ENCODE data around the gene ZNF593. TPM values are rescaled to one million over a fixed set of nuclear protein-coding genes. Genes with fewer than 3 reads are reported as not detected.

Gene ZNF593
- total RNA-seq, 3 donors from 2014 or later = 121 to 151 (median 139) TPM

DNA sequence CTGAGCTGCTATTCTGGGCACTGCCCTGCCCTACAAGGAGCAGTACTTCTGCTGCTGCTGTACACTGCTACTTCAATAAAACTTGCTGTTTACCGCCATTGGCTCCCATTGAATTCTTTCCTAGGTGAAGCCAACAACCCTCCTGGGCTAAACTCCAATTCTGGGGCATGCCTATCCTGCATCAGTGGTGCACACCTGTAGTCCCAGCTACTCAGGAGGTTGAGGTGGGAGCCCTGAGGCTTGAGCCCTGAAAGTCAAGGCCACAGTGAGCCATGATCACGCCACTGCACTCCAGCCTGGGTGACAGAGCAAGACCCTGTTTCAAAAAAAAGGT lies 36.9 kb upstream of the ZNF593 start:
- no peaks in the 10 kb centered on the region for H3K36me3 Mint-ChIP-seq (ENCODE audit: insufficient read depth)
- H3K4me3 Mint-ChIP-seq = no peak overlapping the region
- H3K27me3 Mint-ChIP-seq (ENCODE audit: low read depth) = peaks cover 1% of the 10 kb centered on the region
- ATAC-seq = no peak
- DNase-seq = no peak
- peaks cover 8% of the 10 kb centered on the region for H3K4me1 Mint-ChIP-seq (ENCODE audit: low read depth)
- H3K9me3 Mint-ChIP-seq = peaks cover 3% of the 10 kb centered on the region

DNA sequence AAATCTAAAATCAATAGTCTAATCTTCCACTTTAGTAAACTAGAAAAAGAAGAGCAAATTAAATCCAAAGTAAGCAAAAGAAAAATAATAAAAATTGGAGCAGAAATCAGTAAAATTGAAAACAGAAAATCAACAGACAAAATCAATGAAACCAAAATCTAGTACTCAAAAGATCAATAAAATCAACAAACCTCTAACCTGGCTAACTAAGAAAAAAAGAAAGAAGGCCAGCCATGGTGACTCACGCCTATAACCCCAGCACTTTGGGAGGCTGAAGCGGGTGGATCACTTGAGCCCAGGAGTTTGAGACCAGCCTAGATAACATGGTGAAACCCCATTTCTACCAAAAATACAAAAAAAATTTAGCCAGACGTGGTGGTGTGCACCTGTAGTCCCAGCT lies 35.2 kb upstream of the ZNF593 start:
- H3K36me3 Mint-ChIP-seq (ENCODE audit: insufficient read depth) = no peaks in the 10 kb centered on the region
- ATAC-seq = no peak
- H3K4me3 Mint-ChIP-seq = no peak overlapping the region
- H3K4me1 Mint-ChIP-seq (ENCODE audit: low read depth) = peaks cover 7% of the 10 kb centered on the region
- no peaks in the 10 kb centered on the region for H3K27me3 Mint-ChIP-seq (ENCODE audit: low read depth)
- peaks cover 3% of the 10 kb centered on the region for H3K9me3 Mint-ChIP-seq
- no peak for DNase-seq

DNA sequence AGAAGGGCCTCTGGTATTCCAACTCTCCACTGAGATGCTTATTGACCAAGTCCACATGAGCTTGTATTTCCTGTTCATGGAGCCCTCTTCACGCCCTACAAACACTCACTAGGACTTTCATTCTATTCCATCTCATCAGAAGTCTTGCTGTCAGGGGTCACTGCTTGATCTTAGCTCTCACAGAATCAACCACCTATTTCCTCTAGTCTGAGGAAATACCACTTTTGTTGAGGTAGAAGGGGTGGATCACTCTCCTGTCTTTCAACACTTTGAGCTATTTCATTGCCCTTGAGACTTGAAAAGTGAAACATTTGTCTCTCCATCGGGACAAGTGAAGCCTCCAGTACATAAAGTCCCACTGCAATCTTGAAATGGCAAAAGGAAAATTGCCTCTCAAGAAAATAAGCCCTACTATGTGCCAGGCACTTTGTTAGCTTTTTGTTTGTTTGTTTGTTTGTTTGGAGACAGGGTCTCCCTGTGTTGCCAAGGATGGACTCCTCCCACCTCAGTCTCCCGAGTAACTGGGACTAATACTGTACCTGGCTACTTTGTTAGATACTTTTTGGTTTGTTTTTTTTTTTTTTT lies 30.6 kb upstream of the ZNF593 start:
- Mint-ChIP-seq H3K4me1 (ENCODE audit: low read depth) (peaks cover 7% of the 10 kb centered on the region), H3K4me3 (no peak overlapping the region), H3K27me3 (ENCODE audit: low read depth) (no peaks in the 10 kb centered on the region), H3K36me3 (ENCODE audit: insufficient read depth) (no peaks in the 10 kb centered on the region), H3K9me3 (peaks cover 3% of the 10 kb centered on the region)
- DNase-seq (no peak), ATAC-seq (no peak)

DNA sequence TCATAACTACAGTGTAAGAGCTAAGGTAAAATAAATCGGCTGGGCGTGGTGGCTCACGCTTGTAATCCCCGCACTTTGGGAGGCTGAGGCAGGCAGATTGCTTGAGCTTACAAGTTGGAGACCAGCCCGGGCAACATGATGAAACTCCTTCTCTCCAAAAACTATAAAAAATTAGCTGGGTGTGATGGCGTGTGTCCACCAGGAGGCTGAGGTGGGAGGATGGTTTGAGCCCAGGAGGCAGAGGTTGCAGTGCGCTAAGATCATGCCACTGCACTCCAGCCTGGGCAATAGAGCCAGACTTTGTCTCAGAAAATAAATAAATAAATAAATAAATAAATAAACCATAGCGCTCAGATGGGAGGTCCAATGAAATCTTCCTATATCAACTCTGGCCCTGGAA lies 27.5 kb upstream of the ZNF593 start:
- Mint-ChIP-seq H3K4me1 (ENCODE audit: low read depth) (peaks cover 10% of the 10 kb centered on the region), H3K36me3 (ENCODE audit: insufficient read depth) (no peaks in the 10 kb centered on the region), H3K4me3 (no peak overlapping the region), H3K27me3 (ENCODE audit: low read depth) (peaks cover 5% of the 10 kb centered on the region), H3K9me3 (no peaks in the 10 kb centered on the region)
- DNase-seq (no peak), ATAC-seq (no peak)

DNA sequence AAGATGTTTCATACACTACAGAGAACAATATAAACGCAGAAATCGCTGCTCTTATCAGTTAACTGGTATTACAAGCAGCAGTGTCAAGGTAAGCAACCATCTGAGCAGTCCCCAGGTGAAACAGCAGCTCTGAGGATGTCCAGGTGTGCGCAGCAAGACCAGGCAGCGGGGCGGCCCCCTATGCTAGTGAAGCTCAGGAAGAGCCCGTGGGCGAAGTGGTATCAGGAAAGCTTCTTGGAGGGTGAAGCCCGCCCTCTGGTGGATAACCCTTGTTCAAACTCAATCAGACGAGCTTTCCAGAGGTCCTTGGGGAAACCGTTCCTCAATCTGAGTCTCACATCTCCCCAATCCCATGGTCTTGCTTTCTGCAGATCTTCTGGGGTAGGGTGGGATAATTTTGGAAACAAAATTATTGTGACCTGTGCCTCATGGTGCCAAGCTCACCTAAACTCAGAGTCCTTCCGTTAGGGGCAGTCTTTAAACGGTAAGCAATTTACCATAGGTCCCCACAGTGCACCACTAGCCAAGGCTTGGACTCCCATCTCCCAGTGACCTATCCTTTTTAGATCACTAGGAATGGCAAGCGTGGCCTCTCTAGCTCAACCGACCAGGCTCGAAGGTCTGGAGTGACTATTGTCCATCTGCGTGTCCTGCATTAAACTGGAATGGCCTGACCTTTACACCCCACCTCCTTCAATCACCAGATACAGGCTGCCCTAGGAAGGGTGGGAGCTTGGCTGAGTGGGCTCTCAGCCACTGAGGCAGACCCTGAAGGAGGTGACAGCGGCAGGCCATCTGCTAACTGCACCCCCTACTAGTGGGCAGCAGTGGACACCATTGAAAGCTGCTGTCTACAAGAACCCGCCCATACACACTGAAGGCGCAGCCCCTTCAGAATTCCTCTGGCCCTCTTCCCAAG lies 24.4 kb upstream of the ZNF593 start:
- DNase-seq (peak; percentile 80), ATAC-seq (peak; percentile 81 to 96)
- peaks cover 7% of the 10 kb centered on the region for H3K27me3 Mint-ChIP-seq (ENCODE audit: low read depth)
- no peaks in the 10 kb centered on the region for H3K36me3 Mint-ChIP-seq (ENCODE audit: insufficient read depth)
- H3K4me1 Mint-ChIP-seq (ENCODE audit: low read depth) = peaks cover 3% of the 10 kb centered on the region
- H3K9me3 Mint-ChIP-seq = no peaks in the 10 kb centered on the region
- H3K4me3 Mint-ChIP-seq = no peak overlapping the region

DNA sequence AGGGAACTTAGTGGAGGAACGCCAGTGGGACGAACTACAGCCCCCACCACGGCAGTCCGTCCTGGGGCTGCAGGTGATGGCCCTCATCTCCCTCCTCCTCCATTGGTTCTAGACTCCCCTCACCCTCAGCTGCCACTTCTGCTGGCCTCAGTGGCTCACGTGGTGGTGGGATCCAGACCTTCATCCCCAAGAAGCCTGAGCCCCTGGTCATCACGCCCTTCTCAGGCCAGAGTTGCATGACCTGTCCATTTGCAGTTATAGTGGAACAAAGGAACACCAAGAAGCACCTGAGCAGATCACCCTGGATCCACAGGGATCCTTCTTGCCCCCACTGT lies 23.8 kb upstream of the ZNF593 start:
- no peaks in the 10 kb centered on the region for H3K36me3 Mint-ChIP-seq (ENCODE audit: insufficient read depth)
- H3K27me3 Mint-ChIP-seq (ENCODE audit: low read depth) = peaks cover 7% of the 10 kb centered on the region
- no peak overlapping the region for H3K4me3 Mint-ChIP-seq
- no peaks in the 10 kb centered on the region for H3K9me3 Mint-ChIP-seq
- ATAC-seq (no peak), DNase-seq (no peak)
- peaks cover 3% of the 10 kb centered on the region for H3K4me1 Mint-ChIP-seq (ENCODE audit: low read depth)

DNA sequence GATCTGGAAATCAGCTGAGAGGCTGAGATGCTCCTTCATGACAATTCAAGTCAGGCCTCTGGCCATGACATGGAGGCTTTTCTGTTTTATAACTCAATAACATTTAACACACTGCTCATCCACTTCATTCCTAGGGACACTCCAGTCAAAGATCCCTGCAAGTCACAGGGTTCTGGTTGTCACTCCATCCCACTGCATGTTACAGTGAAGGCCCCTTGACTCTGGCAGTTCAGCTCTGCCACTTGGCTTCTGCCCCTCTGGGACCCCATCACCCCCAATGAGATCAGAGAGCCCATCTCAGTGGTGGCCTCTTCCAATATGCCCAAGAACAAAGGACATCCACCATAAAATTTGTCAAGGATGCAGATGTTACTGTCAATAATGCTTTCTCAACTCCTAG lies 20.8 kb upstream of the ZNF593 start:
- H3K4me3 Mint-ChIP-seq = no peak overlapping the region
- no peaks in the 10 kb centered on the region for H3K36me3 Mint-ChIP-seq (ENCODE audit: insufficient read depth)
- no peak for ATAC-seq
- no peaks in the 10 kb centered on the region for H3K9me3 Mint-ChIP-seq
- H3K4me1 Mint-ChIP-seq (ENCODE audit: low read depth) = peaks cover 3% of the 10 kb centered on the region
- H3K27me3 Mint-ChIP-seq (ENCODE audit: low read depth) = peaks cover 7% of the 10 kb centered on the region
- DNase-seq = no peak

DNA sequence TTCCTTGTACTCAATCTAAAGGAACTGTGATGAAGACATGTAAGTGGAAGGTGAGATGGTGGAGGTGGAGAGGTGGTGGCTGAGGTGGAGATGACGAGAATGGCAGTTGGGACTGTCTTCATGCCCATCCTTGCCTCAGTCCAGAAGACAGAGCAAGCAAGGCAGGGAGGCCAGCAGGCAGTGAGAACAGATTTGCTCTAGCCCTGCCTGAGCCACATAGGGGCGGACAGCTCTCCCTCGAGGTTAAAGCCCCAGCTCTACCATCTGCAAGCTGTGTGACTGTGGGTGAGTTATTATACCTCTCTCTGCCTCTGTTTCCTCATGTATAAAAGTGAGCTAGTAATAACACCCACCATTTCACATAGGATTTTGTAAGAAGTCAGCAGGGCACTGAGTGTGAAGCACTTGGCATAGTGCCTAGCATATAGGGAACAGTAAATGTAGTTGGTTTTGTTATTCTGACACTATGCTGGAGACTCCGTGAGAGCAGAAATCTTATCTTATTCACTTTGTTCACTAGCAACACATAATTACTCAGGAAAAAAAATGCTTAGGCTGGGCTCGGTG lies 15.7 kb upstream of the ZNF593 start:
- DNase-seq (no peak), ATAC-seq (no peak)
- no peaks in the 10 kb centered on the region for H3K36me3 Mint-ChIP-seq (ENCODE audit: insufficient read depth)
- no peaks in the 10 kb centered on the region for H3K9me3 Mint-ChIP-seq
- no peak overlapping the region for H3K4me3 Mint-ChIP-seq
- peaks cover 3% of the 10 kb centered on the region for H3K4me1 Mint-ChIP-seq (ENCODE audit: low read depth)
- peaks cover 26% of the 10 kb centered on the region for H3K27me3 Mint-ChIP-seq (ENCODE audit: low read depth)

DNA sequence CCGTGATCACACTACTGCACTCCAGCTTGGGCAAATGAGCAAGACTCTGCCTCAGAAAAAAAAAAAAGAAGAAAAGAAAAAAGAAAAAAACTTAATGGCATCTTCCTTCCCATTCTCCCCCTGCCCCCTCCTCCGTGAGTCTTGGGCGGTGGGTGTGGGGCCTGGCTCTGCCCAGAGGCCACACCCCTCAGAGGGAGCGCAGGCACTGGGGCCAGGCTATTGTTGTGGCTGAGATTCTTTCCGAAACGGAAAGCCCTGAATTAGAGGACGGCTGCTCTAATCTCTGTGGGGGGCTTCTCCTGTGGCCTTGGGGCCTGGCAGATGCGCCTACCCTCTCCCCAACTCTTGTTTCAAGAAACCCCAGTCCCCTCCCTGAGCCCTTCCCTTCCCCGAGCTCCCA lies 15.0 kb upstream of the ZNF593 start:
- Mint-ChIP-seq H3K4me1 (ENCODE audit: low read depth) (peaks cover 3% of the 10 kb centered on the region), H3K4me3 (no peak overlapping the region), H3K36me3 (ENCODE audit: insufficient read depth) (no peaks in the 10 kb centered on the region), H3K27me3 (ENCODE audit: low read depth) (peaks cover 31% of the 10 kb centered on the region), H3K9me3 (no peaks in the 10 kb centered on the region)
- no peak for DNase-seq
- no peak for ATAC-seq

DNA sequence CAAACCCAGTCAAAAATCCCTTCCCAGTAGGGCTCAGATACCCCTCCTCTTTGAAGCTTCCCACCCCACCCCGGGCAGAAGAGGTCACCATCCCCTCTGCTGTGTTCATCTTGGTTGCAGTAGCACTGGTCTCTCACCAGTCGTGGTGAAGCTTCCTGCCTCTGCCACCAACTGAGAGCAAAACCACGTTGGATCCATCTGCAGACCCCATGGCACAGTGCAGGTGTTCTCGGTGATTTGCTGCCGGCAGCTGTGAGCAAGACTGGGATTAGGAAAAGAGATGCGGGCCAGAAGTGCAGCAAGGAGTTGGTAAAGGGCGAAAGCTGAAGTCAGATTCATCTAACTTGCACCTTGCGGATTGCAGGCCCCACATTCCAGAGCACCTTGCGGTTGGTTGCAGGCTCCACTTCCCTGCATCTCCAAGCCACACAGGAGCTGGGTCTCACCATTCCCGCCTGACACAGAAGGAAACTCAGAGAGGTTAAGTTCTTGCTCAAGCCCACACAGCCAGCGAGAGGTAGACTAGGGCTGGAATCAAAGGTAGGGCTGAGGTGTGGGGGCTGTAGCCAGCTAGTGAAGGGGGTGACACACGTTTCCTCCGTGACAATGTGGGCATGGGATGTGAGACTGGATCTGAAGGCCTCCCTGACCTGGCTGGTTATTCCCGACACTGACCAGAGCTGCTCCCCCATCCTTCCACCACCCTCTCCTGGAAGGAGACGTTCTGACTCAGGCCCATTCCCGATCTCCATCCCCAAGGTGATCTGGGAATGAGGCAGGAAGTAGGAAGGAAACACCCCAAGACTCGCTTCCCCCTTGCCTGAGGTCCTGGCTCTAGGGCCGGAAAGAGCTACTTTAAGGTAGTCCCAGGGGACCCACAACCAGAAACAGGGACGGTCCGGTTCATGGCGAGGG lies 14.1 kb upstream of the ZNF593 start:
- Mint-ChIP-seq H3K36me3 (ENCODE audit: insufficient read depth) (no peaks in the 10 kb centered on the region), H3K9me3 (no peaks in the 10 kb centered on the region), H3K4me1 (ENCODE audit: low read depth) (peaks cover 3% of the 10 kb centered on the region), H3K4me3 (no peak overlapping the region), H3K27me3 (ENCODE audit: low read depth) (peaks cover 34% of the 10 kb centered on the region)
- DNase-seq = no peak
- ATAC-seq = no peak

DNA sequence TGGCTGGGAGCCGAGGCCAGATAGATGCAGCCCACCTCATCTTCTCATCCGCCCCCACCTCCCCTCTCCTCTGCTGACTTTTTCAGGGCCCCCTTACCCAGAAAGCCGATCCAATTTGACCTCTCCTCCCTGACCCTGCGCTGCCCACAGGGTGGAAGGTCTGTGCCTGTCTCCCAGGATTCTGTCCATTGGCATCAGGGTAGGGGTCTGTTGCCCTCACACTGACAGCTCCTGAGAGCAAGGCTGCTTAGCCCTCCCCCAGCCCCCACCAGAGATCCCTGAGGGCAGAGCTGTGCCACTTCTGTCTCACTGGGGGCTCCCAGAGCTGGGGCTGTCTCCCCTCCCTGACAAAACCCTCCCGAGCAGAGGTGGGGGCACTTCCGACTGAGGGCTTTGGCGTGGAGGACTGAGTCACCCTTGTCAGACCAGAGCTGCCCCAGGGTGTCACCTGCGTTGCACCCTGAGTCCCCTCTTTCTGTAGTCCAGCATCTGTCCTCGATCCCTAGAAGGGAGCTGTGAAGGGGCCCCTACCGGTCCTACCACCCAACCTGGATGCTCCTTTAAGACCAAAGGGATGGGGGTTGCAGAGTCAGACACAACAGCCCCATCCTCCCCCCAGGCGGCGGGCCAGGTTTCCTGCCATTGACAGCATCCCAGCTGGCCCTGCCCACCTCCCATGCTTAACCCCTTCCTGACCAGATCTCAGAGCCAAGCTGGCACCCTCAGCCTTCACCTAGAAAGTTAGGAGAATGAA lies 13.2 kb upstream of the ZNF593 start:
- H3K27me3 Mint-ChIP-seq (ENCODE audit: low read depth) = peaks cover 37% of the 10 kb centered on the region
- peaks cover 3% of the 10 kb centered on the region for H3K4me1 Mint-ChIP-seq (ENCODE audit: low read depth)
- H3K36me3 Mint-ChIP-seq (ENCODE audit: insufficient read depth) = no peaks in the 10 kb centered on the region
- ATAC-seq (peak; percentile 14 to 20), DNase-seq (no peak)
- no peak overlapping the region for H3K4me3 Mint-ChIP-seq
- no peaks in the 10 kb centered on the region for H3K9me3 Mint-ChIP-seq

DNA sequence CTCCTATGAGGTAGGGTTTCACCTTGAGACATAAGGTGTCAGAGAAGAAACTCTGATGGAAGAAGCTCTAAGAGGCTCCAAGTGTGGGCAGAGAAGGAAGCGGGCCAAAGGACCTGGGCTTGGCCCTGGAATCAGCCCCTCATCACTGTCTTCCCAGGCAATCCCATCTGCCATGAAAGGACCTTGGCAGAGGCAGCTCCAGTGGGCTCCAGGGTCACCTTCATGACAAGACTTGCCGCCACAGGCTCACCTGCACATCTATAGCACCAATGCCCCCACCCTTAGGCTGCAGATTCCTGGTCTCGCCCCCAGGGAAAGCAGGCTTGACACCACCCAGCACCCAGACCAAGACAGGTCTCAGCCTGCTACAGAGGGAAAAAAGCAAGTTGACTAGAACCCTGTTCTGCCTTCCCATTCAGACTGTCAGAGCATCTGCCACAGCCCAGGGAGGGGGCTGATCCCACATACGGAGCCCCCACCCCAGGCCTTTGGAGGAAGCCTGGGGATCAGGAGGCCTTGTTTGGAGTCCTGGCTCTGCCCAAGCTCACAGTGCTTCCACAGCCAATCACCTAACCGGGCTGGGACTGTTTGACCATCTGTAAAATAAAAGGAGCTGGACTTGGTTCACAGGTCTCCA lies 11.3 kb upstream of the ZNF593 start:
- no peak for DNase-seq
- no peaks in the 10 kb centered on the region for H3K36me3 Mint-ChIP-seq (ENCODE audit: insufficient read depth)
- H3K9me3 Mint-ChIP-seq = no peaks in the 10 kb centered on the region
- peaks cover 7% of the 10 kb centered on the region for H3K4me1 Mint-ChIP-seq (ENCODE audit: low read depth)
- peaks cover 48% of the 10 kb centered on the region for H3K27me3 Mint-ChIP-seq (ENCODE audit: low read depth)
- ATAC-seq = no peak
- no peak overlapping the region for H3K4me3 Mint-ChIP-seq

DNA sequence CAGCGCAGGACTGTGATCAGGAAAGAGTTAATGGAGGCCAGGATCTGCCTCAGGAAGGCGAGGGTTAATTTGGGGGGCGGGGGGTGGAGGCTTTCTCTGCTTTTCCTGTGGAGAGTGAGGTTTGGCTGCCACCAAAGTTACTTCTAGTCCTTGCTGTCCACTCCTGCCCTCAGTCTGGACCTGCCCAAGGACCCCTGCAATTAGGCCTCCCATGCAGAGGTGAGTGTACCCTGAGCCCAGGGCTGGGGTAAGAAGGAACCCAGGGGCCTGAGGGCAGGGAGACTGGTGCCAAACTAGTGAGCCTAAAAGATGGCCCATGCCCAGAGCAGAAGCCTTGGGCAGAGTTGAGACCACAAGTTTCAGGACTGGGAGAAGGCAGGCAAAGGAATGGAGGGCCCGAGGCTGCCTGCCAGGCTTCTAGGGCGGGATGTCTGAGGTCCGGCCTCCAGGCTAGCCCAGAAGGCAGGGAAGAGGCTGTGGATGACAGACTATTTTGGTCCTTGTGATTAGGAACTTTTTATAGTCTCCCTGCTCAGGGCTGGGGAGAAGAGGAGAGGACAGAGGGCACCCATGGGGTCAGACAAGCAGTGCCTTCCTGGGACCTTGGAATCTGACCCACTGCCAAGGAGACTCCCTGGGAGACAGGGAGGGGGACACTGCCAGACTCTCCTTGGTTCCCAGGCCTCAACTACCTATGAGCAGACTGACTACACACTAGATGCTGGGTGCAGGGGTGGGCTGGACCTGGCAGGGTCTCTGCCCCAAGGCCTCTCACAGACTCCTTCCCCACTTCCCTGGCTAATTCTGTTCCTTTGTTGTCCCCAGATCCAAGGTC lies 10.6 kb upstream of the ZNF593 start, which contains the start of gene FAM110D:
Gene FAM110D, plus strand, starts transcription at position 172 of the 835 bp plus-strand sequence. CDS start 2,213 bp downstream, outside the sequence.
- no peak for ATAC-seq
- H3K4me1 Mint-ChIP-seq (ENCODE audit: low read depth) = peaks cover 9% of the 10 kb centered on the region
- H3K36me3 Mint-ChIP-seq (ENCODE audit: insufficient read depth) = no peaks in the 10 kb centered on the region
- no peak within 1 kb of the TSS for H3K4me3 Mint-ChIP-seq
- H3K27me3 Mint-ChIP-seq (ENCODE audit: low read depth) = peaks cover 53% of the 10 kb centered on the region
- DNase-seq = no peak
- H3K9me3 Mint-ChIP-seq = no peaks in the 10 kb centered on the region
